Upper lobe of left lung (tissue), 4 donors: ENCODE results near the gene CDHR1.

Experiments used
- POLR2A ChIP-seq, 4 donors: fragments of 450-650 bp; IDR thresholded peaks; one replicate each; pipeline ENCODE4 v1.5.1; 2016 to 2017; ENCODE audit warnings: antibody characterized with exemption in 4 of 4, mild to moderate bottlenecking in 2 of 4
- POLR2AphosphoS5 ChIP-seq, 2 donors: sonication (generic); formaldehyde crosslinking; IDR thresholded peaks; one replicate each; pipeline ENCODE4 v1.5.1; 2017; ENCODE audit warnings: antibody characterized with exemption in 2 of 2
- TF ChIP-seq, protein P1 (sequence below), 6 experiments: fragments of 450-650 bp in 4 of 6; fragments of 200-600 bp in 2 of 6; sonication (generic) in 2 of 6; IDR thresholded peaks; one replicate each; pipeline ENCODE4 v1.5.1; 2016 to 2019; ENCODE audit warnings: antibody characterized with exemption in 6 of 6

- TF ChIP-seq, protein P1, sequence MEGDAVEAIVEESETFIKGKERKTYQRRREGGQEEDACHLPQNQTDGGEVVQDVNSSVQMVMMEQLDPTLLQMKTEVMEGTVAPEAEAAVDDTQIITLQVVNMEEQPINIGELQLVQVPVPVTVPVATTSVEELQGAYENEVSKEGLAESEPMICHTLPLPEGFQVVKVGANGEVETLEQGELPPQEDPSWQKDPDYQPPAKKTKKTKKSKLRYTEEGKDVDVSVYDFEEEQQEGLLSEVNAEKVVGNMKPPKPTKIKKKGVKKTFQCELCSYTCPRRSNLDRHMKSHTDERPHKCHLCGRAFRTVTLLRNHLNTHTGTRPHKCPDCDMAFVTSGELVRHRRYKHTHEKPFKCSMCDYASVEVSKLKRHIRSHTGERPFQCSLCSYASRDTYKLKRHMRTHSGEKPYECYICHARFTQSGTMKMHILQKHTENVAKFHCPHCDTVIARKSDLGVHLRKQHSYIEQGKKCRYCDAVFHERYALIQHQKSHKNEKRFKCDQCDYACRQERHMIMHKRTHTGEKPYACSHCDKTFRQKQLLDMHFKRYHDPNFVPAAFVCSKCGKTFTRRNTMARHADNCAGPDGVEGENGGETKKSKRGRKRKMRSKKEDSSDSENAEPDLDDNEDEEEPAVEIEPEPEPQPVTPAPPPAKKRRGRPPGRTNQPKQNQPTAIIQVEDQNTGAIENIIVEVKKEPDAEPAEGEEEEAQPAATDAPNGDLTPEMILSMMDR (IDR thresholded peaks at IDR 0.05): no peak
- TF ChIP-seq POLR2AphosphoS5 (IDR thresholded peaks at IDR 0.05) (no peak), POLR2A (IDR thresholded peaks at IDR 0.05) (no peak)
Observed at GRCh38 chr10:84176351-84176750, 18.0 kb upstream of the CDHR1 start.
